ENCODE measurements around the gene KCNJ18.
"Not testable (repeated sequence)": the region's sequence is repeated elsewhere in the genome, so short reads cannot be mapped to it uniquely, and the experiment has no call there.

The KCNJ18 gene

DNA sequence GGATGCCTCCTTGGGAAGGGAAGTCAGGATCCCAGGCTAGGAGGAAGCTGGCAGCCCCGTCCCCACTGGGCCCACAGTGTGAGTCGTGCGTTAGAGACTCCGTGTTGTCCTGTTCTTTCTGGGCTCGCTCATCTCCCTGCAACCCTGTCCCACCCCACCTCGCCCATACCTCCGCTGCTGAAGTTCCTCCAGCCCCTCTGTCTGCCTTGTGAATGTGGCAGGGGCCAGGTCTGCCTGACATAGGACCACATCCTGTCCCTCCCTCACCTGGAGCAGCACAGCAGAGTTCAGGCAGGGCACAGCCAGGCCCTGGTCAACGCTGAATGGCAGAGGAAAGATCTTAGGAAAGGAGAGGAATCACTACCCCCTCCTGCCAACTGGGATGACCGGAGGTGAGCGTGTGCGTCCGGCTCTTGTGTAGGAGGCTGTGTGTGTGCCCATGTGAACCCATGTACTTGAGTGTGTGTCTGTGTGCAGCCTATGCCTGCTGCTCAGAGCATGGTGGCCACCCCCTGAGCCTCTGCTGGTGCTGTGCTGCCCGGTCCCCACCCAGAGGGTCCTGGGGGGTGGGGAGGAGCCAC, 12.8 kb downstream of the KCNJ18 start:
- FAIRE-seq = no peak

DNA sequence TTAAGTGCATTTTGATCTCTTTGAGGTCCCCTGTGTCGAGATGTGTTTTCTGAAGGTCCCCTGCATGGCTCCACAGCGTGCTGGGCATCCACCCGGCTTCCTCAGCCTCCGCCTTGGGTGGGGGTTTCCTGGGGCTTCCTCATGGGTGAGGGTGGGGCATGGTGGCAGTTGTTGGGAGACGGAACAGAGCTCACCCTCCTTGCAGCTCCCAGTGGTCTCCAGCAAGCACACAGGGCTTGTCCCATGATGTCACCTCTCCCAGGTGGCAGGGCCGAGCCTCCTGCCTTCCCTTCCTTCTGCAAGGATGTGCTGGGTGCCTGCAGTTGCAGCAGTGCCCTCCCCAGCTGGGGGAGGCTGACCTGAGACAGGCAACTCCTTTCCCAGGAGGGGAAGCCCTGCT, 13.4 kb downstream of the KCNJ18 start:
- not testable (repeated sequence) for FAIRE-seq

DNA sequence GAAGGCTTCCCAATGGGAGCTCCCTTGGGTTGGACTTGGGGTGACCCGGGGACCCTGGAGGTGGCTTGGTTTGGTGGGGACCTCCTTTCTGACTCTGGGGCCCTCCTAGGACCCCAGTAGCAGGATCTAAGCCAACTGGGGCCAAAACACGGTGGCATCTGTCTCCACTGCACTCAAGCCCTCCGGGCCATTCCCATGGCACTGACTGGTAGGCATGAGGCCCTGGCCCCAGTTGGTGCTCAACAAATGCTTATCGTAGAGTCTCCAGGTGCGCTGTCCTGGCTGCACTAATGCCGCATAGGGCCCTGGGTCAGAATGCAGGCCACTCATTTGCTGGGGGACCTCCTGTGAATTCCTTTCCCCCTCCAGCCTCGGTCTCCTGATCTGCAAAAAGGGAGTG, 14.2 kb downstream of the KCNJ18 start:
- FAIRE-seq = not testable (repeated sequence)

DNA sequence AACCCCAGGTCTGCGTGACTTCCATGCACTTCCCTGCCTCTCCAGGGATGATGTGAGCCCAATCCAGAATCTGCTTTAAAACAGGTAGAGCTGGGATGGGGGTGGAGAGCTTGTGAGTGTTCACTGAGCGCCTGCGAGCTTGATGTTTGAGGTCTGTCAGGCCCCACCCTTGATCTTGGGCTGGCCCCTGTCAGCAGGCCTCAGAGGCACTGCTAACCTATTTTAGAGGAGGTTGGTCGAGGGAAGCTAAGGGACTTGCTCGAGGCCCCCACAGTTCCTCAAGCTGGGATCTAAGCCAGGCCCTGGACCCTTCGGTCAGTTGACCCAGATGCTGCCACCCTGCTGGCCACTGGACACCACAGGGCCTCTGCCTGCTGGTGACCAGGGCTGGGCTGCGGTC, 14.8 kb downstream of the KCNJ18 start:
- not testable (repeated sequence) for FAIRE-seq

DNA sequence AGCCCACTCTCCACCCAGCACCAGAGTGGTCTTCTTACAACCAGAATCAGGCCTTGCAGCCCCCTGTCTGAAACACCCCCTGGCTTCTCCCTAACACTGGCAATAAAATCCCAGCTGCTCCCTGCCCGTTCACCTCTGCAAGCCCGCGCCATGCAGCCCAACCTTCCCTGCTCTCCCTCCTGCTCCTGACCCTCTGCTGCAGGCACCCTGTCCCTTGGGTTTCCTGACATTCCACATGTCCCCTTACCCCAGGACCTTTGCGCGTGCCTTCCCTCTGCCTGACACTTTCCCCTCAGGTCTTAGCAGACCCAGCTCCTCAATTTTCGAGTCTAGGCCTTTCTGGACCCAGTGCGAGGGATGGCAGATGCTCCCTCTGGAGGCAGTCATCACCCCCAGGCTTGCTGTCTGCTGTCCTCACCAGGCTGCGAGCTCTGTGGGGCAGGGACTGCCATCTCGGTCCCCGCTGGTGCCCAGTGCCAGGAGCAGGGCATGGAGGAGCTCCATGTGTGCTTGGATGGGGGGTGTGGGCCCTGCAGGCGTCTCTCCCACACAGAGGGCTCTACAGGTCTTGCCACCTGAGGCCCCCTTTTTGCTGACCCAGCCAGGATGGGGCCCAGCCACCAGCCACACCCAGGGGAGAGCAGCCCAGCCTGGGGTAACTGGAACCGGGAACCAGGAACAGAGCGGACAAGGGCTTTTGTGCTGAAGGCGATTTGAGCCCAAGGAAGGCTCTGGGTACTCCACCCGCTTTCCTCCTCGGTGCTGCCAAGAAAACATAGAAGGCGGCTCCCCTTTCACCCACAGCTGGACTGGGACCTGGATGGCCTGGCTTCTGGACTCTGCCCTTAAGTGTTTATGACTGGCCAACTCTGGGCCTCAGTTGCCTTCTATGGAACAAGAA, 15.6 kb downstream of the KCNJ18 start:
- FAIRE-seq = not testable (repeated sequence)

DNA sequence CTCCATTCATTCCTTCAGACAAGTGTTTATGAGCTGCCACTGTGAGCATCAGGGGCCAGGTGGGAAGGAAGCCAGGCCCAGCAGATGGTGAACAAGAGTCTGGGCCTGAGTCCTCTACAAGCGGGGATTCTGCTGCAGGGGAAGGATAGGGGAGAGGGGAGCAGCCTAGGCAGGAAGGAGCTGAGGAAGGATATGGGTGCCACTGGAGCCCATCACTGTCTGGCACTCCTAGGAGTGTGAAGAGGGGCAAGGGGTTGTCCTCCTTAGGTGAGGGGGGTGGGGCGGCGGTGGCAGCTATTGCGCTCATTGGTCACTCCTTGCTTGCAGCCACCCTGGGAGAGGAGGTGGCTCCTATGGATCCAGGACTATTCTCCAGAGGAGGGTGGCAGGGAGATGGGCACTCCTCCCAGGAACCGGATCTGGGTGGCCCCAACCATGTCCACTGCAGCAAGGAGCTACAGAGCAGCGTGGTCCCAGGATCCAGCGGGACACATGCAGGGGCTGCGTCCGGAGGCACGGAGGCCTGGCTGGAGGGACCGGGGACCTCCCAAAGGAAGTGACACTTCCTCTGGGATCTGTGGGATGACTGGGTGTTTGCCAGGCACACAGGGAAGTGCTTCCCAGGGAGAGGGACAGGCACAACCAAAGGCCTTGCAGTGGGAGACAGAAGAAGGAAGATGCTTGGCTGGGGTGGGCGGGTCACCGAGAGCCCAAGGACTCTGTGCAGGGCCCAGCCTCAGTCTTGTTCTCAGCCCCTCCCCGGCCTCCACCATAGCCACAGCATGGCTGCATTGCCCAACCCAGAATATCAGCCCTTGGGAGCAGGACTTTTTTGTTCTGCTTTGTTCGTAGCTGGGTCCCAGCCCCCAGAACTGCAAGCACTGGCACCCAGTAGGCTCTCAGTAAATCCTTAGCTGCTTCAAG, 16.6 kb downstream of the KCNJ18 start:
- not testable (repeated sequence) for FAIRE-seq

DNA sequence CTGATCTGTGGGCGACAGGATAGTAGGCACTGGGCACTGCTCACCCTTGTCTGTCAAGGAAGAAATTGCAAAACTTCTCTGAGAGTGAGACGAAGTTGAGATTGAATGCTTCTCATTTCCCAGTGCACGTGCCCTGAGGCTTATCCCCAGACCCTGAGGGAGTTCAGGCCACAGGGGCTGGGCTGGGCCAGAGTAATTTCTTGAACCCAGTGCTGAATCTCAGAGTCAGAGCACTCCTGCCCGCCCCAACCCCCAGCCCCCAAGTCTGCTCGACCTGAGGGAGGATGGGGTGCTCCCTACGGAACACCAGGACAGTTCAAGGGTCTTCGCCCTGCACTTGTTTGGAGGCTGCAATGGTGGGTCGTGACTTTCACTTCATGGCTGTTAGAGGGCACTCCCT, 17.7 kb downstream of the KCNJ18 start:
- FAIRE-seq = not testable (repeated sequence)

DNA sequence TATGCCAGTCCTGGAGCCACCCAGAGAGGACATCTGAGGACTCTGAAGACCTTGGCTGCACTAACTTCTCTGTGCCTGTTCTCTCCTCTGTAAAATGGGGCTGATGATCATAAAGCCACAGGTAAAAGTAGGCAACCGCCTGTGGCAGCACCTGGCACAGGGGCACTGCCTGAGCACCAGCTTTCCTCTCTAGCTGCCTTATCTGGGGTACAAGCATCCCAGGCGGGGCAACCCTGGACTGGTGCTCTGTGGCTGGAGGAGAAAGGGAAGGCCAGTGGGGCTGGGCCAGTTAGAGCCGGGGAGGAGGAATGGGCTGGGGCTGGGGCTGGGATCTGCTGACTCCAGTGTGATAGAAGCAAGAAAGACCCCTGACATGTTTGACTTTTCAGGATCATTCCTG, 18.2 kb downstream of the KCNJ18 start:
- not testable (repeated sequence) for FAIRE-seq

DNA sequence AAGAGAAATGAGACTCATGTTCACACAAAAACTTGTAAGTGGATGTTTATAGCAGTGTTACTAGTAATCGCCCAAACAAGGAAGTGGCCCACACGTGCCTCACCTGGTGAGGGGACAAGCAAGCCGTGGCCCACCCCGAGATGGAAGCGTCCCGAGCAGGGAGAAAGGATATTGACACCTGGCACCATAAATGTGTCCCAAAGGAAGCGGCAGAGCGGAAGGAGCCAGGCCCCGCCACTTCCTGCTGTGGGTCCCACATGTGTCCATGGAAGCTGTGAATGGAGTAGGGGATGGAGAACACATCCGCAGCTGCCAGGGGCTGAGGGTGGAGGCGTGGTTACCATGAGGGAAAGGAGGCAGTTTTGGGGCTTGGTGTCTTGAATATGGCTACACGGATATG, 18.9 kb downstream of the KCNJ18 start:
- no peak for FAIRE-seq

DNA sequence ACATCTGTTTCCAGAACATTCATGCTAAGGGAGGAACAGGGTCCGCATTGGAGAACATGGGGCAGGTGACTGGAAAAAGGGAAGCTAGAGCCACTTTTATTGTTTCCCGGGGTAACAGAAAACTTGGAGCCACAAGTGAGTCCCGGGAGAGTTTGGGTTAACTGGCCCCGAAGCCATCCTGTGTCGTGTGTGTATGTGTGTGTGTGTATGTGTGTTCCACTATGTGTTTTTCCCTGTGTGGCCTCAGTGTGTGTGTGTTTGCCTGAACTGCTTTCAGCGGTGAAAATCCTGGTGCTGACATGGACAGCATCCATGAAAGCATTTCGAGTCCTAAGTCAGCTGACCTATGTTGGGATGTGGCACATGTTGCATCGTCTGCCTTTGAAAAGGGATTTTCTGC, 20.7 kb downstream of the KCNJ18 start:
- not testable (repeated sequence) for FAIRE-seq

DNA sequence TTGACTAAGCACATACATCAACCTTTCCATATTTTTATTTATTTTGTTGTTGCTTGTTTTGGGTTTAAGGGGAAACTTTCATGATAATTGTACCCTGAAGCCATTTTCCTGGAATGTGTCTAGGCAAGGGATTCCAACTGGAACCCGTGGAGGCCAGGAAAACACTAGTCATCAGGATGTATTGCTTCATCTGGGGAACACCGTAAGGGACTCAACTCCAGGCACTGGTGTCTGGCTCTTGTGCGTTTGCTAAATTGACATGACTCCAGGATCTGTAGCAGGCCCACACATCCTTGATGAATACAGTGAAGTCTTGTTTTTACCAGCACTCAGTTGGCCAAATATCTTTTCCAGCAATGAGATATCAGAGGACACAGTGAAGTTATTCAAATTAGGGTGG, 21.3 kb downstream of the KCNJ18 start:
- FAIRE-seq = not testable (repeated sequence)

DNA sequence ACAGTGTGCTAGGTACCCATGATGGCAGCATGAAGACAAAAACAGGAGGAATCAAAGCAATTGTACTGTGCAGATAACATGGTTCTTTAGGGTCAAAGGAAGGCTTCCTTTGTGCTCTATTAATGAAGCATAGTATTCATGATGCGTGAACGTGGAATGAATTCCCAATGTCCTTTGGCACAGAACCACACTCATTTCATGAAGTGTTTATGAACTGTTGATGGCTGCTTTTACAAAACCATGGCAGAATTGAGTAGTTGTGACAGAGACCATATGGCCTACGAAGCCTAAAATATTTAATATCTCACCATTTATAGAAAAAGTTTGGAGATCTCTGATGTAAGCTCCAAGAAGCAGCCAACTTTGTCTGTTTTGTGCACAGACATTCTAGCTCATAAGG, 22.4 kb downstream of the KCNJ18 start:
- FAIRE-seq = not testable (repeated sequence)

DNA sequence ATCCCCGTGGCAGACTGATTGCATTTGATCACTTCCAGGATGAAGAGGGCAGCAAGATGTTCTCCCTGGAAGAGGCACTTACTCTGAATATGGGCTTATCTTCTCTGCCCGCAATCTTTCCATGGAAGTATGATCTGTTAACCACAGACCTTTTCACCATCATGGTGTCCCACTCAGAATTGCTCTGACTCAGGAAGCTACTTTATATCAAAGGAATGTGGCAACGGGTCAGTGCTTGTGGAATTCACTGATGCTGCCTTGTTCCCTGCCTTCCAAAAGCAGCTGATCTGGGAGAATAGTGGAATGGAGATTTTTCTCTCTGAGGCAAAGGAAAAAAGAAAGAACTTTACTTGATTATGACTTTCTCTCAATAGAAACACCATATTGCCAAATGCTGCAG, 23.6 kb downstream of the KCNJ18 start:
- FAIRE-seq = not testable (repeated sequence)

DNA sequence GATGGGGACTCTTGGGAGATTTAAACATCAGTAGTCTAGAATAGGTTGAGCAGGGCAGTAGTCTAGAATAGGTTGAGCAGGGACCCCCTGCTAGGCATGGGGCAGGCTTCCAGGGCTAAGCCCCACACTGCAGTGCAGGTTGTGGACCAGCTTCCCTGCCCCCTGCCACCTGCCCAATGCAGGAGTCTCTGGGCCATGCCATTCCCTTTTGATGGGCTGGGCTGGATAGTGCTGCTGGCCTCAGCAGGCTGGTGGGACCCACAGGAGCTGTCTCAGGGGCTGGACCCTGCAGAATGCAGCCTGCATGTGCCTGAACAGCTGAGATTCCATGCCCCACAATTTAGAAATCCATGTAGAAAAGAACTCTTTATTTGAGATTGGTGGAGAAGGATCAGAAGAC, 26.6 kb downstream of the KCNJ18 start:
- not testable (repeated sequence) for FAIRE-seq

DNA sequence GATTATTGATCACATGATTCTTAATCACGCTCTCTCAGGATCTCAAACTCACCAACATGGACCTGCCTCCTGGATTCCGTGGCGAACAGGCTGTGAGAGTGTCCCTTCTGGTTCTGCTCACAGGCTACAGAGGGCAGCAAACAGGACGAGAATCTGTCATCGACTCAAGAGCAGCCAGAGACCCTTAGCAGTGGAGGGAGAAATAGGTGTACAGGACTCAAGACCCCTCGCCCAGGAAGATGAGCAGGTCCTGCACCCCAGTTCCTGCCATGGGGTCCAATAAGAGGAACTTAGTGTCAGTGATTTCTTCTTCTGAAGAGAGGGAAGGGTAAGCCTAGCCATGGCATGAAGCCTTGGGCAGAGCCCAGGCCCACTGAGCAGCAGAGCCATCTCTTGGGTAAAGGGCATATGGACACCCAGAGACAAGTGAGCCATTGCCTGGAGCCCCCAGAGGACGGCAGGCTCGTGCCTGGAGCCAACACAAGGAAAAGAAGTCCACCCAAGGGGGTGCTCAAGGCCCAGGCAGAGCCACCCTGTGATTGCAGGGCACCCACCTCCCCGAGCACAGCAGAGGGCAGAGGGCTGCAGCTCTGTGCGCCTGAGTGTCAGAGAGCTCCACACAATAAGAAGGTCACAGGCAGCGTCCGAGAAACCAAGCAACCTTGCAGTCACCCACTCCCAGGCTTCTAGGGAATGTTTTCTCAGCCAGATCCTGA, 27.3 kb downstream of the KCNJ18 start:
- not testable (repeated sequence) for FAIRE-seq

DNA sequence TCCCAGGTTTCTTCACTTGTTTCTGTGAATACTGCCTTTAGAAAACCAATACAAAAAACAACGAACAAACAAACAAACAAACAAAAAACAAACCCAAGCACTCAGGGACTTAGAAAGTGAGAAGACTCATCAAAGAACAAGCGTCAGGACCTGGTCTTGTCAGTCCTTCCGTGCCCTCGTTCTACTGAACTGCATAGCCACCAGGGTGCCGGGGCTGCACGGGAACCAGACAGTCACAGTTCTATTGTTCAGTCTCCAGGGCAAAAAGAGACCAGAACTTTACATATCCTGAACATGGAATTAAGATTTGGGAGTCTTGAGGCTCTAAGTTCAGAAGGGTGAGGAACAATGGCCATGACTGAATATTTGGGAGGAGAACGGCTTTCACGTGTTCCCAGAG, 28.2 kb downstream of the KCNJ18 start:
- FAIRE-seq = not testable (repeated sequence)

DNA sequence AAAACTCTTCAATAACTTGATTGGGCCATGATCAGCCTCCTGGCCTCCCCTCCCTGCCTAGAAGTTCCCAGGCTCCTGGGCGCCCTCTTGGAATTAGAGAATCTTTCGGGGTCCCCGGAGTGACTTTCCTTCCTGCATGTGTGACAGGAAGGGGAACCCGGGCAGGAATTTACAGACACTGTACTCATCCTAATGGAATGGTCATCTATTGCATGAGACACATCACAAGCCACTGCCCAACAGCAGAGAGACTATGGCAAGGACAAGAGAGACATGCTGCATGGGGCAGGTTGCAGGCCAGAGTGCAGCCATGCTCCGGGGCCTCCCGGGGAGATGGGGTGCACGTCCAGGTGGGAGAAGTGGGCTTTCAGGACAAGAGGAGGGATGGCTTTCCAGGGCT, 29.9 kb downstream of the KCNJ18 start:
- FAIRE-seq = not testable (repeated sequence)

DNA sequence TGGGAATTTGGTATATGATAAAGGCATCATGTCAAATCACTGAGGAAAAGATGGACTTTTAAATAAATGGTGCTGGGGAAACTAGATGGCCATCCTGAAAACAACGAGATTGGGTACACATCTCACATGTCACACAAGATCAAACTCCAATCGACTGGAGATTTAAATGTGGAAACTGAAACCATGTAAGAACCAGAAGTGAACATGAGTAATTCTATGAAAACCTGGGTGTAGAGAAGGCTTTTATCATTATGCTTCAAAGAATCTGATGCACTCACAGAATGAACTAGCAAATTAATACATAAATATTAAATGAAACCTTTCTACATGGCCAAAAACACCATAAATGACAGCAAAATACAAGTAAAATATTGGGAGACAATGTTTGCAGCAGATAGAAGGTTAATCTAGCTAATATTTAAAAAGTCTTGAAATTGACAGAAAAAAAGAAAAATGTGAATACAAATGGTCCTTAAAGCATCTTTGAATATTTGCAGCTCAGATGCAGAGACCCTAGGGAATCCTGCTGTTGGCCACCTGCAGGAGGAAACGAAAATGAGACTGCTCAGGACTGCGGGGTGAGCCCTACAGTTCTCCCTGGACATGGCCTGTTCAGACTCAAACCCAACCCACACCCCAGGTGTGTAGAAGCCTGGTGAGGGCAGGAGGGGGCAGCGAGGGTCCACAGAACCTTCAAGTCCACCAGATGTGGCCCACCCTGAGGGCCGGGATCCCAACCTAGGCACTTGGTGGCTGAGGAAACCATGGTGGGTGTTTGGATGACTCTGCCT, 32.1 kb downstream of the KCNJ18 start:
- not testable (repeated sequence) for FAIRE-seq

DNA sequence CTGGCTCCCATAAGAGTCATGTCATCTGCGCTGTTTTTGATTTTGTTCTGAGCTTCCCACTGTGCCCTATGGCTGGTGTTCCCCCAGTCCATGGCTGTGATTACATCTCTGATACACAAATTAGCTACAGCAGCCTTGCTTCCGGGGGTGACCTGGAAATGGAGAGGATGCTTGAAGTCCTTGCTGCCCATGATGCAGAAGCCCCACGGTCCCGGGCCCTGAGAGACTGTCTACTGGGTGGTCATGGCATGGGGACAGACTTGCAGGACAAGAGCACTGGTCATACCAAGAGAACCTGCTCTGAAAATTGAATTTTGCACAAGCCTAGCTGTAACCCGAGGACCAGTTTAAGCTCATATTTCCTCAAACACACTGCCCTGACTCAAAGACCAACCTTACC, 38.8 kb downstream of the KCNJ18 start:
- FAIRE-seq = not testable (repeated sequence)

DNA sequence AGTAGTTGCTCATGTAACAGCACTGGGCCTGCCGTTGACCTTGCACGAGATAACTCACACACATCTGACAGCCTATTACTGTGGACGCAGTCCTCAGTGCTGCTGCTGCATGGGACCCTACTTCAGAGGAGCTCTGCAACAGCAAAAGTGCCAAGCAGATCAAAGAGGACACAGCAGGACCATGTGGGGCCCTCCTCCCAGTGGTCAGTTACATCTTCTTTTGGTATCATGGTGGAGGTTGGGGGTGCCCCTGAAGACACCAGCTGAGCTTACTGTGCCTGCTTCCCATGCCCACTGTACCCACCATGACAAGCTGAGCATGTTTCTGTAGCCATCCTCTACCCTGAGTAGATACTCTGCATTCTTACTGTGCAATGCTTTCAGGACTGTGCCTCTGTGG, 41.6 kb downstream of the KCNJ18 start:
- FAIRE-seq = not testable (repeated sequence)

DNA sequence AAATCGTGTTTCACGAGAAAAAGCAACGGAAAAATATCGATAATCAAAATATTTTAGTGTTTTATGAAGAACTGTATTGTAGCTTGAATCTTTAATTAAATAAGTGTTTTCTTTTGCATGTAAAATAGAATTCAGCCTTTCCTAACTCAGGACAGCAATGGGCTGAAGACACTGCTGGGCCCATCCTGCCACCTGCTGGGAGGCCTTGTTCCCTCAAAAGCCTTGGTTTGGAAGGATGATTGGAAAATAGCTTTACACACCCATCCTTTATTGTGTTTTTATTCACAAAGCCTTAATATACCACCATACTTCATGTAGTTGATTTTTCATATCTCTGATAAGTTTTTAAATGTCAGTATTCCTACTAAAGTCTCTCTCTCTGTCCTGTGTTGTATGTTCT, 43.5 kb downstream of the KCNJ18 start:
- FAIRE-seq = not testable (repeated sequence)
